ENCODE measurements around the gene CALN1. TPM values are rescaled to one million over a fixed set of nuclear protein-coding genes. Genes with fewer than 3 reads are reported as not detected.

Gene CALN1
- total RNA-seq, 1 donor from 2014 or later = not detected

GRCh38 chr7:72098807-72099580 is 313.1 kb downstream of the CALN1 start:
- Histone ChIP-seq H3K36me3 (no peaks in the 10 kb centered on the region), H3K9me3 (no peaks in the 10 kb centered on the region), H3K27me3 (no peaks in the 10 kb centered on the region), H3K27ac (no peak overlapping the region), H3K4me1 (no peaks in the 10 kb centered on the region), H3K4me3 (no peak overlapping the region)
- intact Hi-C loops (cut with DNase I) = no loop called here
- no peak for ATAC-seq
- TF ChIP-seq CTCF (IDR thresholded peaks at IDR 0.05) = no peak
- DNase-seq = no peak

GRCh38 chr7:72097226-72097625 is 314.9 kb downstream of the CALN1 start:
- DNase-seq = no peak
- no peak for TF ChIP-seq CTCF (IDR thresholded peaks at IDR 0.05)
- intact Hi-C loops (cut with DNase I) = no loop called here
- no peaks in the 10 kb centered on the region for H3K9me3 ChIP-seq
- no peaks in the 10 kb centered on the region for H3K36me3 ChIP-seq
- H3K4me3 ChIP-seq = no peak overlapping the region
- no peaks in the 10 kb centered on the region for H3K4me1 ChIP-seq
- no peak overlapping the region for H3K27ac ChIP-seq
- ATAC-seq = no peak
- H3K27me3 ChIP-seq = no peaks in the 10 kb centered on the region

GRCh38 chr7:72092769-72093168 is 319.4 kb downstream of the CALN1 start:
- no peaks in the 10 kb centered on the region for H3K27me3 ChIP-seq
- ATAC-seq (no peak), DNase-seq (no peak)
- no peaks in the 10 kb centered on the region for H3K36me3 ChIP-seq
- H3K9me3 ChIP-seq = no peaks in the 10 kb centered on the region
- H3K27ac ChIP-seq = no peak overlapping the region
- no peak for TF ChIP-seq CTCF (IDR thresholded peaks at IDR 0.05)
- no peak overlapping the region for H3K4me3 ChIP-seq
- H3K4me1 ChIP-seq = no peaks in the 10 kb centered on the region
- intact Hi-C loops (cut with DNase I) = no loop called here

GRCh38 chr7:72087926-72088325 is 324.2 kb downstream of the CALN1 start:
- Histone ChIP-seq H3K27me3 (no peaks in the 10 kb centered on the region), H3K9me3 (no peaks in the 10 kb centered on the region), H3K27ac (no peak overlapping the region), H3K36me3 (no peaks in the 10 kb centered on the region), H3K4me3 (no peak overlapping the region), H3K4me1 (no peaks in the 10 kb centered on the region)
- DNase-seq = no peak
- no peak for TF ChIP-seq CTCF (IDR thresholded peaks at IDR 0.05)
- intact Hi-C loops (cut with DNase I) = no loop called here
- ATAC-seq = no peak

- intact Hi-C loops (cut with DNase I) = no loop called here
- no peaks in the 10 kb centered on the region for H3K9me3 ChIP-seq
- no peak overlapping the region for H3K4me3 ChIP-seq
- DNase-seq = no peak
- H3K4me1 ChIP-seq = no peaks in the 10 kb centered on the region
- ATAC-seq = peak; percentile 89
- H3K27me3 ChIP-seq = no peaks in the 10 kb centered on the region
- TF ChIP-seq CTCF (IDR thresholded peaks at IDR 0.05) = no peak
- H3K36me3 ChIP-seq = no peaks in the 10 kb centered on the region
- peak overlapping the region; percentile 30 for H3K27ac ChIP-seq
These were observed 331.1 kb downstream of the CALN1 start for GRCh38 chr7:72080865-72081510.
